ENCODE data around the gene MEOX1.
"Not testable (repeated sequence)": the region's sequence is repeated elsewhere in the genome, so short reads cannot be mapped to it uniquely, and the experiment has no call there.

GRCh38 chr17:43602556-43602955, 59.2 kb downstream of the MEOX1 start:
- TF ChIP-seq, protein P1, sequence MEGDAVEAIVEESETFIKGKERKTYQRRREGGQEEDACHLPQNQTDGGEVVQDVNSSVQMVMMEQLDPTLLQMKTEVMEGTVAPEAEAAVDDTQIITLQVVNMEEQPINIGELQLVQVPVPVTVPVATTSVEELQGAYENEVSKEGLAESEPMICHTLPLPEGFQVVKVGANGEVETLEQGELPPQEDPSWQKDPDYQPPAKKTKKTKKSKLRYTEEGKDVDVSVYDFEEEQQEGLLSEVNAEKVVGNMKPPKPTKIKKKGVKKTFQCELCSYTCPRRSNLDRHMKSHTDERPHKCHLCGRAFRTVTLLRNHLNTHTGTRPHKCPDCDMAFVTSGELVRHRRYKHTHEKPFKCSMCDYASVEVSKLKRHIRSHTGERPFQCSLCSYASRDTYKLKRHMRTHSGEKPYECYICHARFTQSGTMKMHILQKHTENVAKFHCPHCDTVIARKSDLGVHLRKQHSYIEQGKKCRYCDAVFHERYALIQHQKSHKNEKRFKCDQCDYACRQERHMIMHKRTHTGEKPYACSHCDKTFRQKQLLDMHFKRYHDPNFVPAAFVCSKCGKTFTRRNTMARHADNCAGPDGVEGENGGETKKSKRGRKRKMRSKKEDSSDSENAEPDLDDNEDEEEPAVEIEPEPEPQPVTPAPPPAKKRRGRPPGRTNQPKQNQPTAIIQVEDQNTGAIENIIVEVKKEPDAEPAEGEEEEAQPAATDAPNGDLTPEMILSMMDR (conservative IDR thresholded peaks at IDR 0.05) = not testable (repeated sequence)
- TF ChIP-seq EZH2 (IDR thresholded peaks at IDR 0.05; ENCODE audit: low read depth) = not testable (repeated sequence)
